Stimulated activated CD4-positive, alpha-beta T cell treated with anti-CD3 and anti-CD28 coated beads, TNF-alpha, amount 100 ng/mL, for 48 hours (primary cell): Measurements from ENCODE around the gene TCEAL1.
"Not testable (repeated sequence)": the region's sequence is repeated elsewhere in the genome, so short reads cannot be mapped to it uniquely, and the experiment has no call there.

Source experiments
- DNase-seq, 3 donors: peaks; one replicate each; pipeline ENCODE4 v3.0.0-alpha.2; 2020; ENCODE audit warnings: low read depth in 3 of 3

Gene TCEAL1

GRCh38 chrX:103628386-103629317 is at the start of gene TCEAL1:
Gene TCEAL1, plus strand, starts transcription at chrX:103628975. Its CDS starts 942 bp downstream, at chrX:103629917.
- DNase-seq: peak in 1 of 3 donors; percentile 22

GRCh38 chrX:103584596-103584995 is 44.2 kb upstream of the TCEAL1 start:
- no peak for DNase-seq

GRCh38 chrX:103585411-103586313 is 43.1 kb upstream of the TCEAL1 start, which contains the start of gene TCEAL4:
Gene TCEAL4, plus strand, starts transcription at chrX:103585515. Its CDS starts 1,161 bp downstream, at chrX:103586676.
- no peak for DNase-seq

GRCh38 chrX:103586314-103586646 is 42.5 kb upstream of the TCEAL1 start:
- DNase-seq: no peak

GRCh38 chrX:103586659-103587058 is 42.1 kb upstream of the TCEAL1 start:
- no peak for DNase-seq

- not testable (repeated sequence) for DNase-seq
These were observed 36.5 kb upstream of the TCEAL1 start for GRCh38 chrX:103592295-103592694.

- not testable (repeated sequence) for DNase-seq
These were observed 33.6 kb upstream of the TCEAL1 start for GRCh38 chrX:103595202-103595601.

GRCh38 chrX:103607364-103608305 is 21.1 kb upstream of the TCEAL1 start, which contains the start of gene TCEAL3:
Gene TCEAL3, plus strand, starts transcription at chrX:103607963. Its CDS starts 1,102 bp downstream, at chrX:103609065.
- no peak for DNase-seq

- no peak for DNase-seq
These were observed 20.3 kb upstream of the TCEAL1 start for GRCh38 chrX:103608306-103608963.

GRCh38 chrX:103610282-103610681 is 18.5 kb upstream of the TCEAL1 start:
- DNase-seq: no peak

- DNase-seq: no peak
These were observed 15.3 kb upstream of the TCEAL1 start for GRCh38 chrX:103613362-103613890.

GRCh38 chrX:103614999-103615398 is 13.8 kb upstream of the TCEAL1 start:
- DNase-seq: no peak

GRCh38 chrX:103615781-103616371 is 12.9 kb upstream of the TCEAL1 start:
- no peak for DNase-seq

- no peak for DNase-seq
These were observed 12.0 kb upstream of the TCEAL1 start for GRCh38 chrX:103616676-103617186.

GRCh38 chrX:103624111-103624510 is 4.7 kb upstream of the TCEAL1 start:
- DNase-seq: no peak

- no peak for DNase-seq
These were observed 1.9 kb upstream of the TCEAL1 start for GRCh38 chrX:103626855-103627254.

- DNase-seq: peak in 1 of 3 donors; percentile 14
These were observed 769 bp downstream of the TCEAL1 start for GRCh38 chrX:103629318-103630170.

- no peak for DNase-seq
These were observed 1.4 kb downstream of the TCEAL1 start for GRCh38 chrX:103630171-103630511.

- DNase-seq: no peak
These were observed 2.4 kb downstream of the TCEAL1 start for GRCh38 chrX:103631145-103631544.
